Epithelial cell of prostate (primary cell): ENCODE measurements around the gene OLIG2.

Experiments
- DNase-seq: peaks from one replicate; pipeline ENCODE4 v3.0.0-alpha.2; 2011; ENCODE audit warnings: low read depth, low spot score
- H3K27ac ChIP-seq: fragments of 450-650 bp; 2 replicates; pipeline ENCODE4 v1.5.1; 2017; ENCODE audit warnings: mild to moderate bottlenecking

OLIG2 gene

DNA sequence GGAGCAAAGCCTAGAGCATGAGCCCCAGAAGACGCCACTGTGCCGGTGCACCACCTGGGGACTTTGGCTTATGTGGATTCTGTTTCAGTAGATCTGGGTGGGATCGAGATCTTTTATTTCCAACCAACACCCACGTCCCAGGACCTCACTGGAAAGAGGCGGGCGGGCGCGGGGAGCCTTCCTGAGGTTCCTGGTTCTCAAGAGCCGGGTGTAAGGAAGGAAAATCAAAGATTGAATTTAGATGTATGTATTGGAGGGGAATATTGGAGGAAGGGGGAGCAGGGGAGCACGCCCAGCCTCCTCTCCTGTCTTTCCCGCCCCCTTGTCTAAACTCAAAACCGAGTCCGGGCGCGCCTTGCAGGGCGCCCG, 6.2 kb upstream of the OLIG2 start:
- DNase-seq, result no peak
- no peak overlapping the region for H3K27ac ChIP-seq

- no peak for DNase-seq
- no peak overlapping the region for H3K27ac ChIP-seq
Observed at GRCh38 chr21:33019885-33020557, 5.7 kb upstream of the OLIG2 start.

DNA sequence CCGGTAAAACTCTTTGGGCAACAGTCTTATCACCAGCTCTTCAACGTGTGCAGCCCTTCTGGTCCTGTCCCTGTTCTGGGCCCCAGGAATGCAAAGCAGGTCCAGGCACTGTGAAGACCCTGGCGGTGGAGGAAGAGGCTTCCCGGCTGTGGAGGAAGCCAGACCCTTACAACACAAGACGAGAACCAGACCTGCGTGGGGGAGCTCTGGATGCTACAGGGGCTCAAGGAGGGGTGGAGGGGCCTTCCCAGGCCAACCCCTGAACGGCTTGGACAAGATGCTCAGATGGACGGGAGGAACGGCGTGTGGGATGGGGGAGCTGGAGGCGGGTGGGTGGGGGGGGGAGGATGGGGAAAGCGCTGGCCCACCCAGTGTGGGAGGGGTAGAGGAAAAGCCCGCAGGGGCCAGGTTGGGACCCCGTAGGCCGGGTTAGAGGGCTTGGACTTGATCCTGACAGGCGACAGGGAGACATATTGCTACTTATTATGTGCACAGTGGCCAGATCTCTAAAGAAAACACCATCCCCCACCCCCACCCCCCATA, 5.1 kb upstream of the OLIG2 start:
- DNase-seq, result no peak
- H3K27ac ChIP-seq, result no peak overlapping the region

GRCh38 chr21:33021150-33021549, 4.6 kb upstream of the OLIG2 start:
- no peak for DNase-seq
- no peak overlapping the region for H3K27ac ChIP-seq

- no peak overlapping the region for H3K27ac ChIP-seq
- no peak for DNase-seq
Observed at GRCh38 chr21:33021667-33022066, 4.1 kb upstream of the OLIG2 start.

GRCh38 chr21:33022489-33022827, 3.3 kb upstream of the OLIG2 start:
- no peak for DNase-seq
- no peak overlapping the region for H3K27ac ChIP-seq

- no peak overlapping the region for H3K27ac ChIP-seq
- DNase-seq, result no peak
Observed at GRCh38 chr21:33022828-33023573, 2.7 kb upstream of the OLIG2 start.

- DNase-seq, result no peak
- no peak overlapping the region for H3K27ac ChIP-seq
Observed at GRCh38 chr21:33023574-33024200, 2.0 kb upstream of the OLIG2 start.

DNA sequence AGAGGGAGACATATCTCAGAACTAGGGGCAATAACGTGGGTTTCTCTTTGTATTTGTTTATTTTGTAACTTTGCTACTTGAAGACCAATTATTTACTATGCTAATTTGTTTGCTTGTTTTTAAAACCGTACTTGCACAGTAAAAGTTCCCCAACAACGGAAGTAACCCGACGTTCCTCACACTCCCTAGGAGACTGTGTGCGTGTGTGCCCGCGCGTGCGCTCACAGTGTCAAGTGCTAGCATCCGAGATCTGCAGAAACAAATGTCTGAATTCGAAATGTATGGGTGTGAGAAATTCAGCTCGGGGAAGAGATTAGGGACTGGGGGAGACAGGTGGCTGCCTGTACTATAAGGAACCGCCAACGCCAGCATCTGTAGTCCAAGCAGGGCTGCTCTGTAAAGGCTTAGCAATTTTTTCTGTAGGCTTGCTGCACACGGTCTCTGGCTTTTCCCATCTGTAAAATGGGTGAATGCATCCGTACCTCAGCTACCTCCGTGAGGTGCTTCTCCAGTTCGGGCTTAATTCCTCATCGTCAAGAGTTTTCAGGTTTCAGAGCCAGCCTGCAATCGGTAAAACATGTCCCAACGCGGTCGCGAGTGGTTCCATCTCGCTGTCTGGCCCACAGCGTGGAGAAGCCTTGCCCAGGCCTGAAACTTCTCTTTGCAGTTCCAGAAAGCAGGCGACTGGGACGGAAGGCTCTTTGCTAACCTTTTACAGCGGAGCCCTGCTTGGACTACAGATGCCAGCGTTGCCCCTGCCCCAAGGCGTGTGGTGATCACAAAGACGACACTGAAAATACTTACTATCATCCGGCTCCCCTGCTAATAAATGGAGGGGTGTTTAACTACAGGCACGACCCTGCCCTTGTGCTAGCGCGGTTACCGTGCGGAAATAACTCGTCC, 1.3 kb upstream of the OLIG2 start:
- H3K27ac ChIP-seq, result no peak overlapping the region
- DNase-seq, result no peak

- DNase-seq, result no peak
- no peak overlapping the region for H3K27ac ChIP-seq
Observed at GRCh38 chr21:33025106-33025488, 638 bp upstream of the OLIG2 start.

DNA sequence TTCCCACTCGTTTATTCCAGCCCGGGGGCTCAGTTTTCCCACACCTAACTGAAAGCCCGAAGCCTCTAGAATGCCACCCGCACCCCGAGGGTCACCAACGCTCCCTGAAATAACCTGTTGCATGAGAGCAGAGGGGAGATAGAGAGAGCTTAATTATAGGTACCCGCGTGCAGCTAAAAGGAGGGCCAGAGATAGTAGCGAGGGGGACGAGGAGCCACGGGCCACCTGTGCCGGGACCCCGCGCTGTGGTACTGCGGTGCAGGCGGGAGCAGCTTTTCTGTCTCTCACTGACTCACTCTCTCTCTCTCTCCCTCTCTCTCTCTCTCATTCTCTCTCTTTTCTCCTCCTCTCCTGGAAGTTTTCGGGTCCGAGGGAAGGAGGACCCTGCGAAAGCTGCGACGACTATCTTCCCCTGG, 716 bp downstream of the OLIG2 start:
- no peak for DNase-seq
- H3K27ac ChIP-seq, result no peak overlapping the region

DNA sequence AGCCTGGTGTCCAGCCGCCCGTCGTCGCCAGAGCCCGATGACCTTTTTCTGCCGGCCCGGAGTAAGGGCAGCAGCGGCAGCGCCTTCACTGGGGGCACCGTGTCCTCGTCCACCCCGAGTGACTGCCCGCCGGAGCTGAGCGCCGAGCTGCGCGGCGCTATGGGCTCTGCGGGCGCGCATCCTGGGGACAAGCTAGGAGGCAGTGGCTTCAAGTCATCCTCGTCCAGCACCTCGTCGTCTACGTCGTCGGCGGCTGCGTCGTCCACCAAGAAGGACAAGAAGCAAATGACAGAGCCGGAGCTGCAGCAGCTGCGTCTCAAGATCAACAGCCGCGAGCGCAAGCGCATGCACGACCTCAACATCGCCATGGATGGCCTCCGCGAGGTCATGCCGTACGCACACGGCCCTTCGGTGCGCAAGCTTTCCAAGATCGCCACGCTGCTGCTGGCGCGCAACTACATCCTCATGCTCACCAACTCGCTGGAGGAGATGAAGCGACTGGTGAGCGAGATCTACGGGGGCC, 1.2 kb downstream of the OLIG2 start:
- H3K27ac ChIP-seq, result no peak overlapping the region
- DNase-seq, result no peak

- DNase-seq, result no peak
- H3K27ac ChIP-seq, result no peak overlapping the region
Observed at GRCh38 chr21:33027401-33028286, 1.9 kb downstream of the OLIG2 start.

- no peak overlapping the region for H3K27ac ChIP-seq
- DNase-seq, result no peak
Observed at GRCh38 chr21:33028287-33028670, 2.5 kb downstream of the OLIG2 start.

DNA sequence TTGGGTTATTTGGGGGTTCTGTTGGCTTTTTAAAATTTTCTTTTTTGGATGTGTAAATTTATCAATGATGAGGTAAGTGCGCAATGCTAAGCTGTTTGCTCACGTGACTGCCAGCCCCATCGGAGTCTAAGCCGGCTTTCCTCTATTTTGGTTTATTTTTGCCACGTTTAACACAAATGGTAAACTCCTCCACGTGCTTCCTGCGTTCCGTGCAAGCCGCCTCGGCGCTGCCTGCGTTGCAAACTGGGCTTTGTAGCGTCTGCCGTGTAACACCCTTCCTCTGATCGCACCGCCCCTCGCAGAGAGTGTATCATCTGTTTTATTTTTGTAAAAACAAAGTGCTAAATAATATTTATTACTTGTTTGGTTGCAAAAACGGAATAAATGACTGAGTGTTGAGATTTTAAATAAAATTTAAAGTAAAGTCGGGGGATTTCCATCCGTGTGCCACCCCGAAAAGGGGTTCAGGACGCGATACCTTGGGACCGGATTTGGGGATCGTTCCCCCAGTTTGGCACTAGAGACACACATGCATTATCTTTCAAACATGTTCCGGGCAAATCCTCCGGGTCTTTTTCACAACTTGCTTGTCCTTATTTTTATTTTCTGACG, 3.1 kb downstream of the OLIG2 start:
- no peak for DNase-seq
- no peak overlapping the region for H3K27ac ChIP-seq

DNA sequence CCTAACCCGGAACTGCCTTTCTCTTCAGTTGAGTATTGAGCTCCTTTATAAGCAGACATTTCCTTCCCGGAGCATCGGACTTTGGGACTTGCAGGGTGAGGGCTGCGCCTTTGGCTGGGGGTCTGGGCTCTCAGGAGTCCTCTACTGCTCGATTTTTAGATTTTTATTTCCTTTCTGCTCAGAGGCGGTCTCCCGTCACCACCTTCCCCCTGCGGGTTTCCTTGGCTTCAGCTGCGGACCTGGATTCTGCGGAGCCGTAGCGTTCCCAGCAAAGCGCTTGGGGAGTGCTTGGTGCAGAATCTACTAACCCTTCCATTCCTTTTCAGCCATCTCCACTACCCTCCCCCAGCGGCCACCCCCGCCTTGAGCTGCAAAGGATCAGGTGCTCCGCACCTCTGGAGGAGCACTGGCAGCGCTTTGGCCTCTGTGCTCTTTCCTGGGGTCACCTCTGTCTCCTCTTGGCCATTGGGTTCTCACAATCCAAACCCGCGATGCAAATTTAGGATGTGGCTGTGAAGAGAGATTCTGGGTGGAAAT, 3.7 kb downstream of the OLIG2 start:
- DNase-seq, result no peak
- H3K27ac ChIP-seq, result no peak overlapping the region

GRCh38 chr21:33029975-33030461, 4.3 kb downstream of the OLIG2 start:
- no peak overlapping the region for H3K27ac ChIP-seq
- no peak for DNase-seq

- no peak for DNase-seq
Observed at GRCh38 chr21:33030633-33031032, 4.9 kb downstream of the OLIG2 start.

More at GRCh38 chr21:33030633-33031032, 4.9 kb downstream of the OLIG2 start:
- no peak overlapping the region for H3K27ac ChIP-seq
